NOMO-1 treated with DMSO at 0.1 percent for 48 hours (cell line): ENCODE measurements around the gene TK2.
"Not testable (repeated sequence)": the region's sequence is repeated elsewhere in the genome, so short reads cannot be mapped to it uniquely, and the experiment has no call there.

Experiments
- DNase-seq: peaks from one replicate; lab custom pipeline; 2025; ENCODE audit not compliant: unreplicated experiment; lab: John Stamatoyannopoulos, UW

TK2 gene

GRCh38 chr16:66521252-66521713 lies 28.6 kb downstream of the TK2 start:
- DNase-seq: no peak

DNA sequence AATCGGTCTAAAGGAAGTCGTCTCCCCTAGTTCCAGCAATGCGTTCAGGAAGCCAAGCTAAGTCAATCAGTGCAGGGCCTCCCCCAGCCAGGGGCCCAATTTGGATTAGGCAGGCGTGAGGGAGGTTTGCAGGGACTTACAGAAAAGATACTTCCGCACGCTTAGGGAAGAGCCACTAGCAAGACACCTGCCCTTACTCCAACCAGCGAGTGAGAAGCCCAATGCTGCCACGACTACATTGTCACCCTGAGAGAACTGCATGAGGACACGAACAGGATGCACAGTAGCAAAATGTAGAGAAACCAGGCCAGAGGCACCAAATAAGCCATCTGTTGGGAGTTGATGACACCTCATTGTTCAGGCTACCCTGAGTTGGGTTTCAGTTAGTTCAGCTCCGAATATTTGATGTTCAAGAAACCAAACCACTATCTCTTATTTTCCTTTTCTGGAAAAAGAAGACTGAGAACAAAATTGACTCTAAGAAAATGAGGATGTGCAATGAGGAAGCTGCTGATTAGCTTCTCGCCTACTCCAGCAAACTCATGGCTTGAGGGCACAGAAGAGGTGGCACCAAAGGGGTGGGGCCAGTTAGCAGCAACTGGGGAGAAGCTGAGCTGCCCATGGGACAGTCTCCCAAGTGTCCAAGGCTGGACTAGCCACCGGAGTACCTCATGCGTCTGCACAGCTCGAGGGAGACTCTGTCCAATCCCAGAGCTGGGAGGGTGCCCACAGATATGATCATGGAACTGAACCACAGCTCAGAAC lies 29.3 kb downstream of the TK2 start:
- DNase-seq: peak; percentile 76

DNA sequence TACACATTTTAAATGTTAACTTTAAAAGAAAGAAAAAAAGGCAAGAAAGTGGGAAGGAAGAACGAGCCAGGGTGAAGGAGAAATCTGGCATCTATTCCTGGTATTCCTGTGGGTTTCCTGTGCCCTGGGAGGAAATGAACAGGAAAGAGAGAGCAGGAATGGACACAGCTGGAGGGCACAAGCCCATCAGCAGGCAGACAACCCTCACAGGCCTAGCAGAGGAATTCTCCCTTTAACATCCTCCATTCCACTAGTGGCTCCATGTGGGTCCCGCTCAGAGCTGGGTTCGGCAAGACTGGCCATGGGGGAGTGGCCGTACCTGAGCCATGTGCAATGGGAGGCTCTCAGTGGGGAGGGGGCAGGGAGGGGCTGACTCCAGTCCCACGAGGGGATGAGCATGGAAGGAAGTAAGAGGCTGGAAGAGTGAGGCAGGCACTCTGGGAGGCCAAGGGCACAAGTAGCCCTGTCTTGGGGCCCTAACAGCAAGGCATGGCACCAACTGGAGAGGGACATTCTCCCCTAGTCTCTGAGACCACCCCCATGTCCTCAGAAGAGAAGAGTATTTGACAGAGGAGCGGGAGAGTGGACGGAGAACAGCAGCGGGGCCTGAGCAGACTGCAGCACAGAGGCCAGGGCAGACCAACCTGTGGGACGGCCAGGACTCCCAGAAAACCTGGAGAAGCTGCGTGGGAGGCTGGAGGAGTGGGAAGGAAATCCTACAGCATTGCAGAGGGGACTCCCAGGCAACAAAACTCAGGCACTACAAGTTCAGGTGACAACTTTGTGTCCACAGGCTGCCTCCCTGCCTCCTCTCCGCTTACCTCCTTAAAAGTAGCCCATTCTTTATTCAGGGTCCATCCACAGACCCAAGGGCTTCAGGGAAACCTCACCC lies 30.2 kb downstream of the TK2 start:
- DNase-seq: no peak

GRCh38 chr16:66517586-66518263 lies 32.2 kb downstream of the TK2 start:
- no peak for DNase-seq

GRCh38 chr16:66516808-66517585 lies 32.9 kb downstream of the TK2 start:
- DNase-seq: peak; percentile 99

- no peak for DNase-seq
Measured at GRCh38 chr16:66516509-66516807, 33.5 kb downstream of the TK2 start.

- peak; percentile 26 for DNase-seq
Measured at GRCh38 chr16:66515596-66516508, 34.1 kb downstream of the TK2 start.

- DNase-seq: not testable (repeated sequence)
Measured at GRCh38 chr16:66514980-66515595, 34.8 kb downstream of the TK2 start.

- not testable (repeated sequence) for DNase-seq
Measured at GRCh38 chr16:66514391-66514790, 35.5 kb downstream of the TK2 start.

GRCh38 chr16:66513111-66513723 lies 36.7 kb downstream of the TK2 start:
- no peak for DNase-seq

DNA sequence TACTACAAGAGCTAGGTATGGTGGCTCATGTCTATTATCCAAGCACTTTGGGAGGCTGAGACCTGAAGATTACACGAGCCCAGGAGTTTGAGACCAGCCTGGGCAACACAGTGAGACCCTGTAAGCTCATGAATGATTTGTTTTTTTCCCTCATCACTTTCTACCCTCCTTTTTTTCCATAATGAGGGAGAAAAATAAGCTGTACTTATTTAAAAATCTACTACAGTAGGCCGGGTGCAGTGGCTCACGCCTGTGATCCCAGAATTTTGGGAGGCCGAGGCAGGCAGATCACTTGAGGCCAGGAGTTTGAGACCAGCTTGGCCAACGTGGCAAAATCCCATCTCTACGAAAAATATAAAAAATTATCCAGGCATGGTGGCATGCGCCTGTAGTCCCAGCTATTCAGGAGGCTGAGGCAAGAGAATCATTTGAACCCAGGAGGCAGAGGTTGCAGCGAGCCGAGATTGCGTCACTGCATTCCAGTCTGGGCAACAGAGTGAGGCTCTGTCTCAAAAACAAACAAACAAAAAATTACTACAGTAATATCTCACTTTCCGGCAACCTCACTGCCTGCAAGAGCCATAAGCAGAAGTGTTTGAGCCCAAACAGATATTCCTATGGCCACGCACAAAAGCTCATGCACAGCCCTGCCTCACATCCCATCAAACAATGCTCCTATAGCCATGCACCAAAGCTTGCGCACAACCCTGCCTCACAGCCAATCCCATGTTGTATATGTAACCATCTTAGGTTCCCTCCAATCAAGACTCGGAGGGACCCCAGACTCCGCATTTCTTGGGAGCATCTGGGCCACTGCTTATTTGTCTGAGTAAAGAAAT lies 37.4 kb downstream of the TK2 start:
- no peak for DNase-seq

DNA sequence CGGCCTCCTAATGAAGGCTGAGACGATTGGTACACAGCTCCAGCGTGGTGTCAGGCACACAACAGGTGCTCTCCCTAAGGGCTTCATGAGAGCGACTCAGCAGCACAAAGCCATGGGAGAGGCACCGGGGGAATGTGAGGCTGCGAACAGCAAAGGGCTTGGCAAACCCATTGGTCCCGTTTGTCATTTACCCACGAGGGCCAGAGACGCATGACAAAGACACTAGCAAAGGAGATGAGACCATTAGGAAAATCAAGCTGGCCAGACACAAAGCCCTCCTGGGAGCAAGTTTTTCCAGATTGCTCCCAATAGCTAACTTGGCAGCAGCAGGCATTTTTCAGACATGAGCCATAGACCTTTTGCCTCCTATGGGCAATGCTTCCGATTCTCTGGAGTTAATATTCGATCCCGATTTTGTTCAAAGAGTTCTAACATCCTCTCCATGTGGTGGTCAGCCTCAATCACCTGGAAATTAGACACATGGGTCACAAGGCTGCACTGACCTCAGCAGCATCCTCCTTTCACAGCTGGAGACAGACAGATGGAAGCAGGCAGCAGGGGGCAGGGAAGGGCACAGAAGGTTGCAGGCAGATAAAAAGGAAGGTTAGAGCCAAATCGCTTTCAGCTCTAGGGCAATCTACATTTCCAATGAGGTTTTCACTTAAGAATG lies 38.2 kb downstream of the TK2 start:
- DNase-seq: no peak

GRCh38 chr16:66510711-66511601 lies 39.0 kb downstream of the TK2 start:
- no peak for DNase-seq

DNA sequence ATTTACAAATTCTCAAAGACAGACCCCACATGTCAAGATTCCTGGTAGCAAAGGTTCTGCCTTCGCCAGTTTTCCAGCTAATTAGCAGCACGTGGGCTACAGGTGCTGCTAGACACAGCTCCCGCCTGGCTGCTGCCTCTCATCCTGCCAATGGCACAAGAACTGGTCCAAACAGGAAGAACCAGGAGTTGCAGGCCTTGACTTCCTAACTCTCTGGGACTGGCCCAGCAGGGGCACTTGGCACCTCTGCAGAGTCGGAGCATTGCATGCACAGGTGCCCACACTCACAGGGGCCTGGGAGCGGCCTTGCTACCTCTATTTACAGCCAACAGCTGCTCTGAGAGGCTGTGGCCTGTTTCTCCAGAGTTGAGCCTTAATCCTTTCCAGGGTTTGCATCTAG lies 39.6 kb downstream of the TK2 start:
- no peak for DNase-seq

DNA sequence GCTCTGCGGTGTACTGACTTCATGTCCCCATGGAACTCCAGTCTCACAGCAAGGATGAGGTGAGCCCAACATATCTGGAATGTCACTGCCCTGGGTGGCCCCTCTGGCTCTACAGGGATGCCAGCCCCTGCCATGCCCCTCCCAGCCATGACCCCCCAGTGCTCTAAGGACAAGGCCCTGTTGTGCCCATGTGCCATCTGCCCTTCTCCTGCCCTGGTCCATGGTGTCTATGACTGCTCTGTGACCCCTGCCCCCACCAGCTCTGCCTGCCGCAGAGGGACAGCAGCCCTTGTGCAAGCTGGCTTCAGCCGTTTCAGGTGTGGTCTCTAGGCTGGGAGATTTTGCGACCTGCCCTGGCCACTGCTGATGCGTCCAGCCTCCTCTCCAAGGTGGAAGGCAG lies 40.3 kb downstream of the TK2 start:
- DNase-seq: no peak

DNA sequence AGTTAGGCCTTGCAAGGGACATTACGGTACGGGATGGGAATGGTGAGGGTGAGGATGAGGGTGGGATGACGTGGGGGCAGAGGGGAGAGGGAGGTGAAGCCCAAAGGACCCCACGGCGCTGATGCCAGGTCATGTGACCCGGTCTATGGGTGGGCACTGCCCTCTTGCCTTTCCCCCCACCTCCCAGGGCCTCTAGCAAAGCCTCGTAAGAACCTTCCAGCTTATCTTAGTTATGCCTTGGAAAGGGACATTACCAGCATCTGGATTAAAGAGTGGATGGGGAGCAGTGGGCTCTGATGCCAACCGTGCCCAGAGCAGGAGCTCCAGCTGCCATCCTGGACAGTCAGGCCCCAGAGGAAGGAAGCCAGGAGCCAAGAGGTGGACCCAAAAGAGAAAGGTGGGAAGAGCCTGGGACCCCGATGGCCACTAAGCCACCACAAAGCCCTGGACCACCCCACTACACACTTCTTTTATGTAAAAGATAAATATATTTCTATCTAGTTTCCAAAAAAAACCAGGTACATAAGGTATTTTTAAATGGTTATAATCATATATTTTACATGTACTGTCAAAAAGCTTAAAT lies 40.9 kb downstream of the TK2 start:
- DNase-seq: no peak
